Measurements from ENCODE around the gene LYZL4. TPM values are rescaled to one million over a fixed set of nuclear protein-coding genes. Genes with fewer than 3 reads are reported as not detected.

Gene LYZL4
- total RNA-seq, 2 donors from 2014 or later = 5.9 TPM; not detected in 1

GRCh38 chr3:42450567-42450966 lies 40.2 kb upstream of the LYZL4 start:
- intact Hi-C loops (cut with DNase I) = no loop called here
- Histone ChIP-seq H3K36me3 (no peaks in the 10 kb centered on the region), H3K4me3 (no peak overlapping the region), H3K27me3 (replicated peaks; ENCODE audit: insufficient read depth) (no peaks in the 10 kb centered on the region), H3K9me3 (no peaks in the 10 kb centered on the region), H3K4me1 (replicated peaks) (no peaks in the 10 kb centered on the region), H3K27ac (no peak overlapping the region)
- WGBS = 100% methylated on average over 1 of the region's 1 CpG
- no peak for TF ChIP-seq POLR2AphosphoS5 (IDR thresholded peaks at IDR 0.05)
- TF ChIP-seq CTCF (IDR thresholded peaks at IDR 0.05) = no peak
- DNase-seq (ENCODE audit: low spot score) = no peak

- 89% methylated on average over 1 of the region's 1 CpG for WGBS
- Histone ChIP-seq H3K9me3 (no peaks in the 10 kb centered on the region), H3K27me3 (replicated peaks; ENCODE audit: insufficient read depth) (no peaks in the 10 kb centered on the region), H3K4me1 (replicated peaks) (no peaks in the 10 kb centered on the region), H3K4me3 (no peak overlapping the region), H3K27ac (no peak overlapping the region), H3K36me3 (no peaks in the 10 kb centered on the region)
- intact Hi-C loops (cut with DNase I) = loop anchor here (10.0 kb wide), 1 partner anchor 323 kb away; no protein-coding TSS in a partner anchor
- no peak for TF ChIP-seq POLR2A (IDR thresholded peaks at IDR 0.05)
- TF ChIP-seq POLR2AphosphoS5 (IDR thresholded peaks at IDR 0.05) = no peak
- no peak for TF ChIP-seq CTCF (IDR thresholded peaks at IDR 0.05)
- no peak for DNase-seq (ENCODE audit: low spot score)
Observed at GRCh38 chr3:42447481-42447880, 37.1 kb upstream of the LYZL4 start.

GRCh38 chr3:42446111-42447050 lies 36.0 kb upstream of the LYZL4 start:
- no peak for DNase-seq (ENCODE audit: low spot score)
- intact Hi-C loops (cut with DNase I) = loop anchor here (10.0 kb wide), 1 partner anchor 322 kb away; no protein-coding TSS in a partner anchor
- H3K27me3 ChIP-seq (replicated peaks; ENCODE audit: insufficient read depth) = no peaks in the 10 kb centered on the region
- 72% methylated on average over 4 of the region's 4 CpGs for WGBS
- TF ChIP-seq POLR2AphosphoS5 (IDR thresholded peaks at IDR 0.05) (no peak), CTCF (IDR thresholded peaks at IDR 0.05) (no peak), POLR2A (IDR thresholded peaks at IDR 0.05) (no peak)
- no peak overlapping the region for H3K27ac ChIP-seq
- no peaks in the 10 kb centered on the region for H3K36me3 ChIP-seq
- H3K4me3 ChIP-seq = no peak overlapping the region
- H3K9me3 ChIP-seq = no peaks in the 10 kb centered on the region
- H3K4me1 ChIP-seq (replicated peaks) = no peaks in the 10 kb centered on the region

- Histone ChIP-seq H3K4me3 (no peak overlapping the region), H3K4me1 (replicated peaks) (no peaks in the 10 kb centered on the region), H3K36me3 (no peaks in the 10 kb centered on the region), H3K27me3 (replicated peaks; ENCODE audit: insufficient read depth) (no peaks in the 10 kb centered on the region), H3K9me3 (no peaks in the 10 kb centered on the region), H3K27ac (no peak overlapping the region)
- intact Hi-C loops (cut with DNase I) = loop anchor here (2.0 to 10.0 kb wide), 3 partner anchors 197 to 319 kb away; no protein-coding TSS in a partner anchor
- WGBS = 24% methylated on average over 9 of the region's 9 CpGs
- DNase-seq (ENCODE audit: low spot score) = peak; percentile 84
- TF ChIP-seq POLR2A (IDR thresholded peaks at IDR 0.05) = no peak
- TF ChIP-seq POLR2AphosphoS5 (IDR thresholded peaks at IDR 0.05) = peak; percentile 76
- TF ChIP-seq CTCF (IDR thresholded peaks at IDR 0.05) = peak; percentile 88 to 97 (median 96)
Observed at GRCh38 chr3:42443819-42444436, 33.5 kb upstream of the LYZL4 start.
